Activated gamma-delta T cell treated with anti-CD3 and anti-CD28 coated beads, Interleukin-2, amount 50 U/mL, for 16 hours (primary cell): ENCODE data around the gene COL18A1.
"Not testable (repeated sequence)": the region's sequence is repeated elsewhere in the genome, so short reads cannot be mapped to it uniquely, and the experiment has no call there.

Experiments
- DNase-seq: peaks from one replicate; pipeline ENCODE4 v3.0.0-alpha.2; 2020; ENCODE audit warnings: low read depth

COL18A1 gene

GRCh38 chr21:45367402-45368351 is 37.3 kb upstream of the COL18A1 start:
- DNase-seq: no peak

- DNase-seq: not testable (repeated sequence)
These were observed 35.9 kb upstream of the COL18A1 start for GRCh38 chr21:45369018-45369417.

- no peak for DNase-seq
These were observed 34.4 kb upstream of the COL18A1 start for GRCh38 chr21:45370575-45370974.

GRCh38 chr21:45371081-45371480 is 33.9 kb upstream of the COL18A1 start:
- no peak for DNase-seq

- no peak for DNase-seq
These were observed 33.3 kb upstream of the COL18A1 start for GRCh38 chr21:45371655-45372054.

GRCh38 chr21:45372732-45373355 is 32.1 kb upstream of the COL18A1 start:
- no peak for DNase-seq

- no peak for DNase-seq
These were observed 30.8 kb upstream of the COL18A1 start for GRCh38 chr21:45373991-45374816.

GRCh38 chr21:45374826-45375455 is 30.0 kb upstream of the COL18A1 start:
- DNase-seq: no peak

- no peak for DNase-seq
These were observed 28.3 kb upstream of the COL18A1 start for GRCh38 chr21:45376459-45377324.

GRCh38 chr21:45377325-45377709 is 27.6 kb upstream of the COL18A1 start:
- DNase-seq: no peak

- no peak for DNase-seq
These were observed 27.1 kb upstream of the COL18A1 start for GRCh38 chr21:45377866-45378257.

GRCh38 chr21:45378258-45378966 is 26.6 kb upstream of the COL18A1 start:
- DNase-seq: no peak

GRCh38 chr21:45379171-45379900 is 25.6 kb upstream of the COL18A1 start:
- DNase-seq: no peak

GRCh38 chr21:45379901-45380330 is 25.0 kb upstream of the COL18A1 start:
- no peak for DNase-seq

GRCh38 chr21:45380566-45380965 is 24.4 kb upstream of the COL18A1 start:
- no peak for DNase-seq

GRCh38 chr21:45381036-45381787 is 23.8 kb upstream of the COL18A1 start:
- DNase-seq: no peak

GRCh38 chr21:45381865-45382696 is 22.9 kb upstream of the COL18A1 start:
- DNase-seq: no peak

- DNase-seq: no peak
These were observed 22.3 kb upstream of the COL18A1 start for GRCh38 chr21:45382697-45382997.
